GM23248 (cell line): ENCODE results near the gene CPED1.

Experiments used
- EZH2 ChIP-seq: fragments of 200-600 bp; sonication (generic); IDR thresholded peaks from 2 replicates; pipeline ENCODE4 v1.6.1; 2018; ENCODE audit warnings: antibody characterized with exemption, mild to moderate bottlenecking; ENCODE audit not compliant: insufficient read depth, poor library complexity, severe bottlenecking
- EZH2phosphoT487 ChIP-seq: fragments of 200-600 bp; sonication (generic); IDR thresholded peaks from 2 replicates; pipeline ENCODE4 v1.6.1; 2018; ENCODE audit warnings: antibody characterized with exemption, moderate library complexity, mild to moderate bottlenecking, low read depth; ENCODE audit not compliant: insufficient read depth

GRCh38 chr7:120984406-120984805 lies 4.1 kb upstream of the CPED1 start:
- TF ChIP-seq EZH2 (no peak), EZH2phosphoT487 (no peak)
